ENCODE measurements around the gene H2BK1. TPM values are rescaled to one million over a fixed set of nuclear protein-coding genes. Genes with fewer than 3 reads are reported as not detected.

Gene H2BK1
- total RNA-seq, 1 experiment from 2014 or later: 0.69 TPM

DNA sequence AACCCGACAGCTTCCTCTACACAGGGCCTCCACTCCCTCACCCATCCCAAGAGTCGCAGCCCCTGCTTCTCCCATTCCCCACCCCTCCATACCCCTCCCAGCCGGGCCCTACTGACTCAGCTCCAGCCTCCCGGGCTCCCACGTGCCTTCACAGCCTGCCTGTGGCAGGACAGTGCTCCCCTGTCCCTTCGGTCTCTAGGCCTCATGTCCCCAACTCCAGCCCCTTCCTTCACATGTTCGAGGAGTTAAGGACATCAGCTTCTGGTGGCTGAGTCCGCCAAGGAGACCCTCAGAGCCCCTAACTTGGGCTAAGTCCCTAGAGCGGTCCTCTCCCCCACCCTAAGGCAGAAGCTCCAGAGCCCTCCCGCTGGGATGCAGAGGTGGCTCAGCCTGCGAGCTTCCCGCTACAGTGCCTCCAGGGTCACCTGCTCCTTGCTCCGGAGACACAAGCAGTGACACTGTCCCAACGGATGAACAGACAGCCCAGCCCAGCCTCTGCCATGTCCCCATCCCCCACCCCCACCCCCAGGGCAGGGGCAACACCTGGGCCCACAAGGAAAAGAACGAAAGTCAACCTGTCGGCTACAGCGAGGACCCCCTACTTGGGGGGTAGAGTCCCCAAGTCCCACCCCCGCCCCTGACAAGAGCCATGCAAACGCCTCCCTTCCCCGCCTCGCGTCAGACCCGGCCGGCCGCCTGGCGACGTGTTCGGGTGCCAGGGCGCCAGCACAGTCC, 37.5 kb upstream of the H2BK1 start:
- ChIA-PET CTCF (interaction anchor here (1.4 kb wide), 1 partner anchor 21 kb away, joined by 3 read pairs; the partner anchor contains the start of gene ABCF2), POLR2A (no interaction called here), RAD21 (ENCODE audit: low non-redundant PET in 1 of 2, low total read pairs in 2 of 2, uncharacterized antibody in 2 of 2, unreplicated experiment in 2 of 2) (no interaction called here)
- Histone ChIP-seq H3K4me2 (ENCODE audit: low read length) (peak overlapping the region; percentile 87), H4K20me1 (ENCODE audit: insufficient read depth) (no peaks in the 10 kb centered on the region), H2AFZ (ENCODE audit: low read depth, low read length, poor library complexity, severe bottlenecking) (peak overlapping the region; percentile 23), H3K9me3 (ENCODE audit: control insufficient read depth in 1 of 2, insufficient read depth in 1 of 2, low read depth in 1 of 2, low read length in 2 of 2) (no peaks in the 10 kb centered on the region), H3K9me2 (ENCODE audit: insufficient read depth) (no peaks in the 10 kb centered on the region), H3K27ac (ENCODE audit: low read depth, low read length) (peak overlapping the region; percentile 79; the same call in 1 of the 2 replicates), H3K4me3 (replicated peaks in 1 of 2; ENCODE audit: low read depth in 1 of 2, low read length in 2 of 2) (peak overlapping the region; percentile 58 to 70), H3K4me1 (ENCODE audit: control insufficient read depth in 1 of 2, insufficient read depth in 2 of 2, low read length in 2 of 2) (peaks cover 40 to 69% of the 10 kb centered on the region in 2 experiments), H3K9ac (ENCODE audit: low read length) (peak overlapping the region; percentile 69), H3K27me3 (ENCODE audit: insufficient read depth, low read length) (no peaks in the 10 kb centered on the region), H3K79me2 (ENCODE audit: insufficient read depth, low read length) (no peaks in the 10 kb centered on the region), H3K36me3 (ENCODE audit: control insufficient read depth in 1 of 2, insufficient read depth in 2 of 2, low read length in 2 of 2) (no peaks in the 10 kb centered on the region)
- TF ChIP-seq FOSL1 (IDR thresholded peaks at IDR 0.05; ENCODE audit: low read depth) (no peak), CBX3 (IDR thresholded peaks at IDR 0.05; ENCODE audit: low read depth) (no peak), SRF (IDR thresholded peaks at IDR 0.05; ENCODE audit: low read depth) (no peak), JUND (IDR thresholded peaks at IDR 0.05) (no peak), EGR1 (IDR thresholded peaks at IDR 0.05; ENCODE audit: low read depth) (no peak), CEBPB (IDR thresholded peaks at IDR 0.05; ENCODE audit: low read depth) (no peak), EZH2 (IDR thresholded peaks at IDR 0.05) (no peak), ELF1 (IDR thresholded peaks at IDR 0.05; ENCODE audit: borderline replicate concordance, low read depth) (no peak), ZNF274 (IDR thresholded peaks at IDR 0.05; ENCODE audit: low read depth, low read length) (no peak), POLR2A (IDR thresholded peaks at IDR 0.05; ENCODE audit: borderline replicate concordance, extremely low read depth, insufficient read depth, insufficient read length) (no peak), TCF7L2 (IDR thresholded peaks at IDR 0.05; ENCODE audit: borderline replicate concordance, extremely low read depth, insufficient read depth, insufficient read length) (no peak), SP1 (IDR thresholded peaks at IDR 0.05; ENCODE audit: low read depth) (no peak), EZH2phosphoT487 (IDR thresholded peaks at IDR 0.05; ENCODE audit: borderline replicate concordance) (no peak)
- TF ChIP-seq, protein P1, sequence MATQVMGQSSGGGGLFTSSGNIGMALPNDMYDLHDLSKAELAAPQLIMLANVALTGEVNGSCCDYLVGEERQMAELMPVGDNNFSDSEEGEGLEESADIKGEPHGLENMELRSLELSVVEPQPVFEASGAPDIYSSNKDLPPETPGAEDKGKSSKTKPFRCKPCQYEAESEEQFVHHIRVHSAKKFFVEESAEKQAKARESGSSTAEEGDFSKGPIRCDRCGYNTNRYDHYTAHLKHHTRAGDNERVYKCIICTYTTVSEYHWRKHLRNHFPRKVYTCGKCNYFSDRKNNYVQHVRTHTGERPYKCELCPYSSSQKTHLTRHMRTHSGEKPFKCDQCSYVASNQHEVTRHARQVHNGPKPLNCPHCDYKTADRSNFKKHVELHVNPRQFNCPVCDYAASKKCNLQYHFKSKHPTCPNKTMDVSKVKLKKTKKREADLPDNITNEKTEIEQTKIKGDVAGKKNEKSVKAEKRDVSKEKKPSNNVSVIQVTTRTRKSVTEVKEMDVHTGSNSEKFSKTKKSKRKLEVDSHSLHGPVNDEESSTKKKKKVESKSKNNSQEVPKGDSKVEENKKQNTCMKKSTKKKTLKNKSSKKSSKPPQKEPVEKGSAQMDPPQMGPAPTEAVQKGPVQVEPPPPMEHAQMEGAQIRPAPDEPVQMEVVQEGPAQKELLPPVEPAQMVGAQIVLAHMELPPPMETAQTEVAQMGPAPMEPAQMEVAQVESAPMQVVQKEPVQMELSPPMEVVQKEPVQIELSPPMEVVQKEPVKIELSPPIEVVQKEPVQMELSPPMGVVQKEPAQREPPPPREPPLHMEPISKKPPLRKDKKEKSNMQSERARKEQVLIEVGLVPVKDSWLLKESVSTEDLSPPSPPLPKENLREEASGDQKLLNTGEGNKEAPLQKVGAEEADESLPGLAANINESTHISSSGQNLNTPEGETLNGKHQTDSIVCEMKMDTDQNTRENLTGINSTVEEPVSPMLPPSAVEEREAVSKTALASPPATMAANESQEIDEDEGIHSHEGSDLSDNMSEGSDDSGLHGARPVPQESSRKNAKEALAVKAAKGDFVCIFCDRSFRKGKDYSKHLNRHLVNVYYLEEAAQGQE (IDR thresholded peaks at IDR 0.05; ENCODE audit: low read depth): no peak
- TF ChIP-seq, protein P2, sequence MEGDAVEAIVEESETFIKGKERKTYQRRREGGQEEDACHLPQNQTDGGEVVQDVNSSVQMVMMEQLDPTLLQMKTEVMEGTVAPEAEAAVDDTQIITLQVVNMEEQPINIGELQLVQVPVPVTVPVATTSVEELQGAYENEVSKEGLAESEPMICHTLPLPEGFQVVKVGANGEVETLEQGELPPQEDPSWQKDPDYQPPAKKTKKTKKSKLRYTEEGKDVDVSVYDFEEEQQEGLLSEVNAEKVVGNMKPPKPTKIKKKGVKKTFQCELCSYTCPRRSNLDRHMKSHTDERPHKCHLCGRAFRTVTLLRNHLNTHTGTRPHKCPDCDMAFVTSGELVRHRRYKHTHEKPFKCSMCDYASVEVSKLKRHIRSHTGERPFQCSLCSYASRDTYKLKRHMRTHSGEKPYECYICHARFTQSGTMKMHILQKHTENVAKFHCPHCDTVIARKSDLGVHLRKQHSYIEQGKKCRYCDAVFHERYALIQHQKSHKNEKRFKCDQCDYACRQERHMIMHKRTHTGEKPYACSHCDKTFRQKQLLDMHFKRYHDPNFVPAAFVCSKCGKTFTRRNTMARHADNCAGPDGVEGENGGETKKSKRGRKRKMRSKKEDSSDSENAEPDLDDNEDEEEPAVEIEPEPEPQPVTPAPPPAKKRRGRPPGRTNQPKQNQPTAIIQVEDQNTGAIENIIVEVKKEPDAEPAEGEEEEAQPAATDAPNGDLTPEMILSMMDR (IDR thresholded peaks at IDR 0.05 in 2 of 3, conservative IDR thresholded peaks at IDR 0.05 in 1 of 3; ENCODE audit: borderline replicate concordance in 1 of 3, insufficient read depth in 1 of 3, low read depth in 2 of 3, low read length in 2 of 3): no peak
- TF ChIP-seq, protein P3, sequence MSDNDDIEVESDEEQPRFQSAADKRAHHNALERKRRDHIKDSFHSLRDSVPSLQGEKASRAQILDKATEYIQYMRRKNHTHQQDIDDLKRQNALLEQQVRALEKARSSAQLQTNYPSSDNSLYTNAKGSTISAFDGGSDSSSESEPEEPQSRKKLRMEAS (IDR thresholded peaks at IDR 0.05): no peak
- TF ChIP-seq, protein P4, sequence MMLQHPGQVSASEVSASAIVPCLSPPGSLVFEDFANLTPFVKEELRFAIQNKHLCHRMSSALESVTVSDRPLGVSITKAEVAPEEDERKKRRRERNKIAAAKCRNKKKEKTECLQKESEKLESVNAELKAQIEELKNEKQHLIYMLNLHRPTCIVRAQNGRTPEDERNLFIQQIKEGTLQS (IDR thresholded peaks at IDR 0.05): no peak
- intact Hi-C loops (cut with micrococcal nuclease): loop anchor here (10.0 kb wide), 1 partner anchor 123 kb away; no protein-coding TSS in a partner anchor
- DNase-seq (ENCODE audit: low read depth, low spot score) (no peak), ATAC-seq (peak; percentile 15; the same call in 1 of the 2 replicates)
- no TSS peak for BruUV-seq (replicated peaks)

Data from HCT116 (cell line).